Suprapubic skin (tissue), 4 donors: ENCODE results near the gene HSPB3. TPM values are rescaled to one million over a fixed set of nuclear protein-coding genes. Genes with fewer than 3 reads are reported as not detected.

Source experiments
- DNase-seq, 2 donors: peaks; one replicate each; pipeline ENCODE4 v3.0.0-alpha.2; 2019; ENCODE audit warnings: low spot score in 2 of 2
- H3K27ac ChIP-seq: fragments of 200-600 bp; sonication (generic); one replicate; pipeline ENCODE4 v1.5.1; 2019
- H3K27me3 ChIP-seq: fragments of 200-600 bp; sonication (generic); one replicate; pipeline ENCODE4 v1.5.1; 2019
- H3K36me3 ChIP-seq: fragments of 200-600 bp; sonication (generic); one replicate; pipeline ENCODE4 v1.5.1; 2019
- H3K4me1 ChIP-seq: fragments of 200-600 bp; sonication (generic); one replicate; pipeline ENCODE4 v1.5.1; 2019
- H3K4me3 ChIP-seq: fragments of 200-600 bp; sonication (generic); one replicate; pipeline ENCODE4 v1.5.1; 2019; ENCODE audit warnings: mild to moderate bottlenecking
- H3K9me3 ChIP-seq: fragments of 200-600 bp; sonication (generic); one replicate; pipeline ENCODE4 v1.5.1; 2019
- CTCF ChIP-seq, 2 donors: fragments of 200-600 bp in 1 of 2; fragments of 450-650 bp in 1 of 2; sonication (generic) in 1 of 2; IDR thresholded peaks; one replicate each; pipeline ENCODE4 v1.5.1; 2016 to 2019; ENCODE audit warnings: antibody characterized with exemption in 2 of 2, mild to moderate bottlenecking in 1 of 2, moderate library complexity in 1 of 2
- EP300 ChIP-seq: sonication (generic); formaldehyde crosslinking; IDR thresholded peaks from one replicate; pipeline ENCODE4 v1.6.1; 2017; ENCODE audit warnings: antibody characterized with exemption
- POLR2A ChIP-seq, 2 donors: fragments of 450-650 bp; IDR thresholded peaks; one replicate each; pipeline ENCODE4 v1.6.1; 2017; ENCODE audit warnings: antibody characterized with exemption in 2 of 2, mild to moderate bottlenecking in 2 of 2, moderate library complexity in 2 of 2
- POLR2AphosphoS5 ChIP-seq, 3 donors: sonication (generic); formaldehyde crosslinking; IDR thresholded peaks; one replicate each; pipeline ENCODE4 v1.6.1; 2017; ENCODE audit warnings: antibody characterized with exemption in 3 of 3
- WGBS: methylation state at CpG from one replicate; pipeline ENCODE4 v1.1.5; 2018; 5-methylcytosine and 5-hydroxymethylcytosine counted together
- total RNA-seq, 4 donors: library from RNA; depleted of rRNA; stranded (reverse); fragments of >200 nt; gene quantifications; one replicate each; pipeline ENCODE4 v1.1.0, GENCODE V29; 2016

HSPB3 gene
- total RNA-seq, 4 donors from 2014 or later, result 1.1 to 2.0 TPM; not detected in 2

- Histone ChIP-seq H3K27ac (no peak overlapping the region), H3K36me3 (no peaks in the 10 kb centered on the region), H3K4me3 (no peak overlapping the region), H3K27me3 (no peaks in the 10 kb centered on the region), H3K4me1 (peaks cover 4% of the 10 kb centered on the region), H3K9me3 (no peaks in the 10 kb centered on the region)
- no peak for DNase-seq
- WGBS, result 38% methylated on average over 1 of the region's 1 CpG
- no peak for TF ChIP-seq POLR2A (IDR thresholded peaks at IDR 0.05)
Observed at GRCh38 chr5:54470677-54471076, 15.2 kb downstream of the HSPB3 start.

GRCh38 chr5:54471398-54471797, 15.9 kb downstream of the HSPB3 start:
- no peaks in the 10 kb centered on the region for H3K27me3 ChIP-seq

GRCh38 chr5:54476682-54477081, 21.2 kb downstream of the HSPB3 start:
- Histone ChIP-seq H3K36me3 (no peaks in the 10 kb centered on the region), H3K9me3 (no peaks in the 10 kb centered on the region), H3K27ac (no peak overlapping the region), H3K27me3 (no peaks in the 10 kb centered on the region), H3K4me1 (no peaks in the 10 kb centered on the region), H3K4me3 (no peak overlapping the region)
- no peak for DNase-seq
- WGBS, result 55% methylated on average over 2 of the region's 2 CpGs
- TF ChIP-seq POLR2AphosphoS5 (IDR thresholded peaks at IDR 0.05) (no peak), POLR2A (IDR thresholded peaks at IDR 0.05) (no peak), CTCF (IDR thresholded peaks at IDR 0.05) (no peak), EP300 (no peak)

More at GRCh38 chr5:54471398-54471797, 15.9 kb downstream of the HSPB3 start:
- Histone ChIP-seq H3K4me3 (no peak overlapping the region), H3K27ac (no peak overlapping the region), H3K36me3 (no peaks in the 10 kb centered on the region), H3K4me1 (peaks cover 4% of the 10 kb centered on the region), H3K9me3 (no peaks in the 10 kb centered on the region)
- no peak for TF ChIP-seq POLR2AphosphoS5 (IDR thresholded peaks at IDR 0.05)
- no peak for TF ChIP-seq POLR2A (IDR thresholded peaks at IDR 0.05)
- no peak for TF ChIP-seq CTCF (IDR thresholded peaks at IDR 0.05)
- TF ChIP-seq EP300, result no peak
- no peak for DNase-seq
- 58% methylated on average over 3 of the region's 3 CpGs for WGBS

- no peak for TF ChIP-seq EP300
- TF ChIP-seq CTCF (IDR thresholded peaks at IDR 0.05), result no peak
- no peak for TF ChIP-seq POLR2AphosphoS5 (IDR thresholded peaks at IDR 0.05)
- no peak for TF ChIP-seq POLR2A (IDR thresholded peaks at IDR 0.05)
- no peaks in the 10 kb centered on the region for H3K4me1 ChIP-seq
Observed at GRCh38 chr5:54477941-54478478, 22.5 kb downstream of the HSPB3 start.

GRCh38 chr5:54480296-54480695, 24.8 kb downstream of the HSPB3 start:
- H3K27ac ChIP-seq, result no peak overlapping the region
- no peak overlapping the region for H3K4me3 ChIP-seq
- H3K9me3 ChIP-seq, result no peaks in the 10 kb centered on the region
- no peak for DNase-seq
- TF ChIP-seq CTCF (IDR thresholded peaks at IDR 0.05) (no peak), POLR2A (IDR thresholded peaks at IDR 0.05) (no peak), POLR2AphosphoS5 (IDR thresholded peaks at IDR 0.05) (no peak), EP300 (no peak)
- no peaks in the 10 kb centered on the region for H3K4me1 ChIP-seq
- no peaks in the 10 kb centered on the region for H3K36me3 ChIP-seq
- no peaks in the 10 kb centered on the region for H3K27me3 ChIP-seq

More at GRCh38 chr5:54477941-54478478, 22.5 kb downstream of the HSPB3 start:
- DNase-seq, result no peak
- H3K36me3 ChIP-seq, result no peaks in the 10 kb centered on the region
- no peaks in the 10 kb centered on the region for H3K27me3 ChIP-seq
- H3K4me3 ChIP-seq, result no peak overlapping the region
- H3K9me3 ChIP-seq, result no peaks in the 10 kb centered on the region
- WGBS, result 100% methylated on average over 1 of the region's 1 CpG
- no peak overlapping the region for H3K27ac ChIP-seq
